WTC11 (cell line): ENCODE measurements around the gene RNASEL. TPM values are rescaled to one million over a fixed set of nuclear protein-coding genes. Genes with fewer than 3 reads are reported as not detected.

Source experiments
- ATAC-seq: fragments of 200-7000 bp; cut with Tn5 transposase; 2 replicates; pipeline ENCODE4 v1.10.0; 2021; ENCODE audit warnings: mild to moderate bottlenecking, moderate library complexity
- CTCF ChIA-PET: fragments of 300-600 bp; sonication (Branson Sonifier 250); formaldehyde crosslinking; loops from one replicate; lab custom pipeline; 2021; ENCODE audit warnings: antibody characterized with exemption; lab: Charles Lee
- POLR2A ChIA-PET: fragments of 350-600 bp; sonication (Branson Sonifier 250); formaldehyde crosslinking; loops from one replicate; lab custom pipeline; 2021; ENCODE audit warnings: antibody characterized with exemption; lab: Charles Lee
- DNase-seq: peaks from one replicate; pipeline ENCODE4 v3.0.0; 2021; ENCODE audit warnings: low spot score
- H3K27ac Mint-ChIP-seq: 2 replicates; pipeline ENCODE4 v1.8.0; 2021; ENCODE audit warnings: mixed read lengths
- H3K27me3 Mint-ChIP-seq: 2 replicates; pipeline ENCODE4 v1.8.0; 2021; ENCODE audit warnings: low read depth, mild to moderate bottlenecking, moderate library complexity, mixed read lengths
- H3K36me3 Mint-ChIP-seq: 2 replicates; pipeline ENCODE4 v1.8.0; 2021; ENCODE audit warnings: mixed read lengths
- H3K4me1 Mint-ChIP-seq: 2 replicates; pipeline ENCODE4 v1.8.0; 2022; ENCODE audit warnings: mixed read lengths
- H3K4me3 Mint-ChIP-seq: 2 replicates; pipeline ENCODE4 v1.8.0; 2021; ENCODE audit warnings: mild to moderate bottlenecking, moderate library complexity, mixed read lengths
- H3K9me3 Mint-ChIP-seq: 2 replicates; pipeline ENCODE4 v1.8.0; 2021; ENCODE audit warnings: mixed read lengths
- EMX1 ChIP-seq: fragments of 250-450 bp; sonication (Bioruptor Pico); IDR thresholded peaks from 2 replicates; pipeline ENCODE4 v1.8.0; 2021; ENCODE audit warnings: mild to moderate bottlenecking
- ESRRA ChIP-seq: sonication (generic); formaldehyde crosslinking; IDR thresholded peaks from 2 replicates; pipeline ENCODE4 v1.8.1; 2022; ENCODE audit warnings: mild to moderate bottlenecking, missing genetic modification reagents, borderline replicate concordance
- ETV6 ChIP-seq: sonication (generic); formaldehyde crosslinking; IDR thresholded peaks from 2 replicates; pipeline ENCODE4 v1.8.1; 2022; ENCODE audit warnings: mild to moderate bottlenecking, missing genetic modification reagents
- GRHL2 ChIP-seq: fragments of 250-450 bp; sonication (Bioruptor Pico); IDR thresholded peaks from 2 replicates; pipeline ENCODE4 v1.8.0; 2022; ENCODE audit warnings: mild to moderate bottlenecking, moderate library complexity; ENCODE audit not compliant: insufficient replicate concordance, severe bottlenecking
- GTF2I ChIP-seq: fragments of 250-450 bp; sonication (Bioruptor Pico); conservative IDR thresholded peaks from 2 replicates; pipeline ENCODE4 v1.4.0; 2021; ENCODE audit warnings: mild to moderate bottlenecking
- NR2C2 ChIP-seq: sonication (generic); formaldehyde crosslinking; IDR thresholded peaks from 2 replicates; pipeline ENCODE4 v1.8.0; 2022; ENCODE audit warnings: mild to moderate bottlenecking, missing genetic modification reagents
- SOX15 ChIP-seq: fragments of 250-450 bp; sonication (Bioruptor Pico); IDR thresholded peaks from 2 replicates; pipeline ENCODE4 v1.9.0; 2021; ENCODE audit warnings: mild to moderate bottlenecking
- SP1 ChIP-seq: sonication (generic); formaldehyde crosslinking; conservative IDR thresholded peaks from 2 replicates; pipeline ENCODE4 v1.8.1; 2022; ENCODE audit warnings: missing genetic modification reagents
- ZBTB21 ChIP-seq: sonication (generic); formaldehyde crosslinking; IDR thresholded peaks from 2 replicates; pipeline ENCODE4 v1.8.1; 2023; ENCODE audit warnings: mild to moderate bottlenecking, missing genetic modification reagents, borderline replicate concordance
- ZNF416 ChIP-seq: fragments of 250-450 bp; sonication (Bioruptor Pico); IDR thresholded peaks from 2 replicates; pipeline ENCODE4 v1.9.0; 2021; ENCODE audit warnings: mild to moderate bottlenecking, inconsistent platforms
- total RNA-seq: library from RNA; stranded (reverse); gene quantifications from 3 replicates; pipeline ENCODE4 v1.2.3, GENCODE V29; 2021
- TF ChIP-seq, protein P1 (sequence below): sonication (generic); formaldehyde crosslinking; IDR thresholded peaks from 2 replicates; pipeline ENCODE4 v1.8.1; 2022; ENCODE audit warnings: low read depth, missing genetic modification reagents, borderline replicate concordance
- TF ChIP-seq, protein P2 (sequence below): sonication (generic); formaldehyde crosslinking; IDR thresholded peaks from 2 replicates; pipeline ENCODE4 v1.8.0; 2022; ENCODE audit warnings: missing genetic modification reagents
- TF ChIP-seq, protein P3 (sequence below): sonication (generic); formaldehyde crosslinking; IDR thresholded peaks from 2 replicates; pipeline ENCODE4 v1.8.0; 2022; ENCODE audit warnings: mild to moderate bottlenecking, missing genetic modification reagents
- TF ChIP-seq, protein P4 (sequence below): fragments of 250-450 bp; sonication (Bioruptor Pico); IDR thresholded peaks from 2 replicates; pipeline ENCODE4 v2.1.2; 2022; ENCODE audit warnings: mild to moderate bottlenecking, moderate library complexity
- TF ChIP-seq, protein P5 (sequence below): sonication (generic); formaldehyde crosslinking; IDR thresholded peaks from 2 replicates; pipeline ENCODE4 v1.8.1; 2023; ENCODE audit warnings: mild to moderate bottlenecking, missing genetic modification reagents, moderate library complexity
- TF ChIP-seq, protein P6 (sequence below): sonication (generic); formaldehyde crosslinking; IDR thresholded peaks from 2 replicates; pipeline ENCODE4 v1.8.1; 2022; ENCODE audit warnings: missing genetic modification reagents, borderline replicate concordance
- TF ChIP-seq, protein P7 (sequence below): fragments of 250-450 bp; sonication (Bioruptor Pico); conservative IDR thresholded peaks from 2 replicates; pipeline ENCODE4 v1.9.0; 2021; ENCODE audit warnings: mild to moderate bottlenecking
- TF ChIP-seq, protein P8 (sequence below): fragments of 200-600 bp; IDR thresholded peaks from 2 replicates; pipeline ENCODE4 v1.8.0; 2022; ENCODE audit warnings: antibody characterized with exemption
- TF ChIP-seq, protein P9 (sequence below): sonication (generic); formaldehyde crosslinking; IDR thresholded peaks from 2 replicates; pipeline ENCODE4 v1.8.0; 2023; ENCODE audit warnings: missing genetic modification reagents, mild to moderate bottlenecking, borderline replicate concordance

RNASEL gene
- total RNA-seq, 1 experiment from 2014 or later = 0.77 TPM

DNA sequence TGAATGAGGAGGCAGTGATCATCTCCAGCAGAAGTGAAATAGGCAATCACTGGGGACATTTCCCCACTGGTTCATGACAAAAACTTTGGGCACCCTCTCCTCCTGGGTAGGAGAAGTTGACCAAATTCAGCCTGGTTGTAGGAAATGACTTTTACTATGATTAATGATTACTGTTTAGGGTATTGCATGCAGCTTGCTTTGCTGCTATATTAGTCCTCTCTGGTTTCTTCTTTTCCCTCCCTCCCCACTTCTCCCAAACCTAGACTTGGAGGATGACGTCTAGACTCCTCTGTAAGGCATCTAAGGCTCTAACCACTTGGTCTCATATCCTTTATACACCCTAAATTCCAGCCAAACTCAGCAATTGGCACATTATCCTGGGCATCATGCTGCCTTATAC, 18.5 kb upstream of the RNASEL start:
- DNase-seq (no peak), ATAC-seq (no peak)
- H3K4me1 Mint-ChIP-seq = peaks cover 34% of the 10 kb centered on the region
- CTCF ChIA-PET = interaction anchor here (16.0 kb wide), 1 partner anchor 178 kb away, joined by 669 read pairs; the partner anchor contains the start of gene NPL
- no peak overlapping the region for H3K4me3 Mint-ChIP-seq
- no peaks in the 10 kb centered on the region for H3K9me3 Mint-ChIP-seq
- POLR2A ChIA-PET = no interaction called here
- H3K27me3 Mint-ChIP-seq = peaks cover 64% of the 10 kb centered on the region
- no peak overlapping the region for H3K27ac Mint-ChIP-seq
- H3K36me3 Mint-ChIP-seq = no peaks in the 10 kb centered on the region; the same call in 1 of the 2 replicates
- TF ChIP-seq NR2C2 (CRISPR knock-in tag) = no peak
- TF ChIP-seq, protein P1, sequence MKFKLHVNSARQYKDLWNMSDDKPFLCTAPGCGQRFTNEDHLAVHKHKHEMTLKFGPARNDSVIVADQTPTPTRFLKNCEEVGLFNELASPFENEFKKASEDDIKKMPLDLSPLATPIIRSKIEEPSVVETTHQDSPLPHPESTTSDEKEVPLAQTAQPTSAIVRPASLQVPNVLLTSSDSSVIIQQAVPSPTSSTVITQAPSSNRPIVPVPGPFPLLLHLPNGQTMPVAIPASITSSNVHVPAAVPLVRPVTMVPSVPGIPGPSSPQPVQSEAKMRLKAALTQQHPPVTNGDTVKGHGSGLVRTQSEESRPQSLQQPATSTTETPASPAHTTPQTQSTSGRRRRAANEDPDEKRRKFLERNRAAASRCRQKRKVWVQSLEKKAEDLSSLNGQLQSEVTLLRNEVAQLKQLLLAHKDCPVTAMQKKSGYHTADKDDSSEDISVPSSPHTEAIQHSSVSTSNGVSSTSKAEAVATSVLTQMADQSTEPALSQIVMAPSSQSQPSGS (CRISPR knock-in tag) = no peak
- TF ChIP-seq, protein P2, sequence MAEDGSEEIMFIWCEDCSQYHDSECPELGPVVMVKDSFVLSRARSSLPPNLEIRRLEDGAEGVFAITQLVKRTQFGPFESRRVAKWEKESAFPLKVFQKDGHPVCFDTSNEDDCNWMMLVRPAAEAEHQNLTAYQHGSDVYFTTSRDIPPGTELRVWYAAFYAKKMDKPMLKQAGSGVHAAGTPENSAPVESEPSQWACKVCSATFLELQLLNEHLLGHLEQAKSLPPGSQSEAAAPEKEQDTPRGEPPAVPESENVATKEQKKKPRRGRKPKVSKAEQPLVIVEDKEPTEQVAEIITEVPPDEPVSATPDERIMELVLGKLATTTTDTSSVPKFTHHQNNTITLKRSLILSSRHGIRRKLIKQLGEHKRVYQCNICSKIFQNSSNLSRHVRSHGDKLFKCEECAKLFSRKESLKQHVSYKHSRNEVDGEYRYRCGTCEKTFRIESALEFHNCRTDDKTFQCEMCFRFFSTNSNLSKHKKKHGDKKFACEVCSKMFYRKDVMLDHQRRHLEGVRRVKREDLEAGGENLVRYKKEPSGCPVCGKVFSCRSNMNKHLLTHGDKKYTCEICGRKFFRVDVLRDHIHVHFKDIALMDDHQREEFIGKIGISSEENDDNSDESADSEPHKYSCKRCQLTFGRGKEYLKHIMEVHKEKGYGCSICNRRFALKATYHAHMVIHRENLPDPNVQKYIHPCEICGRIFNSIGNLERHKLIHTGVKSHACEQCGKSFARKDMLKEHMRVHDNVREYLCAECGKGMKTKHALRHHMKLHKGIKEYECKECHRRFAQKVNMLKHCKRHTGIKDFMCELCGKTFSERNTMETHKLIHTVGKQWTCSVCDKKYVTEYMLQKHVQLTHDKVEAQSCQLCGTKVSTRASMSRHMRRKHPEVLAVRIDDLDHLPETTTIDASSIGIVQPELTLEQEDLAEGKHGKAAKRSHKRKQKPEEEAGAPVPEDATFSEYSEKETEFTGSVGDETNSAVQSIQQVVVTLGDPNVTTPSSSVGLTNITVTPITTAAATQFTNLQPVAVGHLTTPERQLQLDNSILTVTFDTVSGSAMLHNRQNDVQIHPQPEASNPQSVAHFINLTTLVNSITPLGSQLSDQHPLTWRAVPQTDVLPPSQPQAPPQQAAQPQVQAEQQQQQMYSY (CRISPR knock-in tag) = no peak
- TF ChIP-seq GRHL2 (CRISPR knock-in tag) = no peak
- TF ChIP-seq, protein P3, sequence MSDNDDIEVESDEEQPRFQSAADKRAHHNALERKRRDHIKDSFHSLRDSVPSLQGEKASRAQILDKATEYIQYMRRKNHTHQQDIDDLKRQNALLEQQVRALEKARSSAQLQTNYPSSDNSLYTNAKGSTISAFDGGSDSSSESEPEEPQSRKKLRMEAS (CRISPR knock-in tag) = no peak
- no peak for TF ChIP-seq ZBTB21
- TF ChIP-seq, protein P4, sequence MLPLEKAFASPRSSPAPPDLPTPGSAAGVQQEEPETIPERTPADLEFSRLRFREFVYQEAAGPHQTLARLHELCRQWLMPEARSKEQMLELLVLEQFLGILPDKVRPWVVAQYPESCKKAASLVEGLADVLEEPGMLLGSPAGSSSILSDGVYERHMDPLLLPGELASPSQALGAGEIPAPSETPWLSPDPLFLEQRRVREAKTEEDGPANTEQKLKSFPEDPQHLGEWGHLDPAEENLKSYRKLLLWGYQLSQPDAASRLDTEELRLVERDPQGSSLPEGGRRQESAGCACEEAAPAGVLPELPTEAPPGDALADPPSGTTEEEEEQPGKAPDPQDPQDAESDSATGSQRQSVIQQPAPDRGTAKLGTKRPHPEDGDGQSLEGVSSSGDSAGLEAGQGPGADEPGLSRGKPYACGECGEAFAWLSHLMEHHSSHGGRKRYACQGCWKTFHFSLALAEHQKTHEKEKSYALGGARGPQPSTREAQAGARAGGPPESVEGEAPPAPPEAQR (CRISPR knock-in tag) = no peak
- TF ChIP-seq EMX1 (CRISPR knock-in tag) = no peak
- no peak for TF ChIP-seq GTF2I (CRISPR knock-in tag)
- TF ChIP-seq ESRRA = no peak
- no peak for TF ChIP-seq SP1
- TF ChIP-seq, protein P5, sequence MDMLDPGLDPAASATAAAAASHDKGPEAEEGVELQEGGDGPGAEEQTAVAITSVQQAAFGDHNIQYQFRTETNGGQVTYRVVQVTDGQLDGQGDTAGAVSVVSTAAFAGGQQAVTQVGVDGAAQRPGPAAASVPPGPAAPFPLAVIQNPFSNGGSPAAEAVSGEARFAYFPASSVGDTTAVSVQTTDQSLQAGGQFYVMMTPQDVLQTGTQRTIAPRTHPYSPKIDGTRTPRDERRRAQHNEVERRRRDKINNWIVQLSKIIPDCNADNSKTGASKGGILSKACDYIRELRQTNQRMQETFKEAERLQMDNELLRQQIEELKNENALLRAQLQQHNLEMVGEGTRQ (CRISPR knock-in tag) = no peak
- TF ChIP-seq, protein P6, sequence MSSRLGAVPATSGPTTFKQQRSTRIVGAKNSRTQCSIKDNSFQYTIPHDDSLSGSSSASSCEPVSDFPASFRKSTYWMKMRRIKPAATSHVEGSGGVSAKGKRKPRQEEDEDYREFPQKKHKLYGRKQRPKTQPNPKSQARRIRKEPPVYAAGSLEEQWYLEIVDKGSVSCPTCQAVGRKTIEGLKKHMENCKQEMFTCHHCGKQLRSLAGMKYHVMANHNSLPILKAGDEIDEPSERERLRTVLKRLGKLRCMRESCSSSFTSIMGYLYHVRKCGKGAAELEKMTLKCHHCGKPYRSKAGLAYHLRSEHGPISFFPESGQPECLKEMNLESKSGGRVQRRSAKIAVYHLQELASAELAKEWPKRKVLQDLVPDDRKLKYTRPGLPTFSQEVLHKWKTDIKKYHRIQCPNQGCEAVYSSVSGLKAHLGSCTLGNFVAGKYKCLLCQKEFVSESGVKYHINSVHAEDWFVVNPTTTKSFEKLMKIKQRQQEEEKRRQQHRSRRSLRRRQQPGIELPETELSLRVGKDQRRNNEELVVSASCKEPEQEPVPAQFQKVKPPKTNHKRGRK (CRISPR knock-in tag) = no peak
- TF ChIP-seq, protein P7, sequence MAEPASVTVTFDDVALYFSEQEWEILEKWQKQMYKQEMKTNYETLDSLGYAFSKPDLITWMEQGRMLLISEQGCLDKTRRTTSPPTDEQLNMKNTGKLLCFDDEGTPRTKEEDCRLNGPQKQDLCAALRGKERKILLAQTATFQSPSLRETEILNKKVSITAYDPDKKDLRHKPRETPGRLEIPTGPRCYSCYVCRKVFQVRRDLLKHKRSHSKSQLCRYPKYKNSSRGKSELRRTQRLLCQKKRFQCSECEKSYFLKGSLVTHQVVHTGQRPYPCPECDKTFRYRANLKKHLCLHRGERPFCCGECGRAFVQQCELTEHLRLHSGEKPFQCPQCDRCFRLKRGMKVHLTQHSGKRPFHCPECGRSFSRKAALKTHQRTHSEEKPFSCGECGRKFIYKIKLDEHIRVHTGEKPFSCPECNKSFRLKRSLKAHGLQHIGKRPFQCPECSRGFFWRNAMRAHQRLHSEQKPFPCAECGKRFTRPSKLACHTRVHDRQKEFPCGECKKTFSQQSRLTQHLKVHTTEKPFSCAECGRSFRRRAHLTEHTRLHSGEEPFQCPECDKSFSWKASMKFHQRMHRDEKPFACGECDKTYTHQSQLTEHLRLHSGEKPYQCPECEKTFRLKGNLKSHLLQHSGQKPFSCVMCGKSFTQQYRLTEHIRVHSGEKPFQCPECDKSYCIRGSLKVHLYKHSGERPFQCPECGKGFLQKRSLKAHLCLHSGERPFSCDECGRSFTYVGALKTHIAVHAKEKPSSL (CRISPR knock-in tag) = no peak
- TF ChIP-seq, protein P8, sequence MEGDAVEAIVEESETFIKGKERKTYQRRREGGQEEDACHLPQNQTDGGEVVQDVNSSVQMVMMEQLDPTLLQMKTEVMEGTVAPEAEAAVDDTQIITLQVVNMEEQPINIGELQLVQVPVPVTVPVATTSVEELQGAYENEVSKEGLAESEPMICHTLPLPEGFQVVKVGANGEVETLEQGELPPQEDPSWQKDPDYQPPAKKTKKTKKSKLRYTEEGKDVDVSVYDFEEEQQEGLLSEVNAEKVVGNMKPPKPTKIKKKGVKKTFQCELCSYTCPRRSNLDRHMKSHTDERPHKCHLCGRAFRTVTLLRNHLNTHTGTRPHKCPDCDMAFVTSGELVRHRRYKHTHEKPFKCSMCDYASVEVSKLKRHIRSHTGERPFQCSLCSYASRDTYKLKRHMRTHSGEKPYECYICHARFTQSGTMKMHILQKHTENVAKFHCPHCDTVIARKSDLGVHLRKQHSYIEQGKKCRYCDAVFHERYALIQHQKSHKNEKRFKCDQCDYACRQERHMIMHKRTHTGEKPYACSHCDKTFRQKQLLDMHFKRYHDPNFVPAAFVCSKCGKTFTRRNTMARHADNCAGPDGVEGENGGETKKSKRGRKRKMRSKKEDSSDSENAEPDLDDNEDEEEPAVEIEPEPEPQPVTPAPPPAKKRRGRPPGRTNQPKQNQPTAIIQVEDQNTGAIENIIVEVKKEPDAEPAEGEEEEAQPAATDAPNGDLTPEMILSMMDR = no peak
- no peak for TF ChIP-seq ZNF416 (CRISPR knock-in tag)
- TF ChIP-seq, protein P9, sequence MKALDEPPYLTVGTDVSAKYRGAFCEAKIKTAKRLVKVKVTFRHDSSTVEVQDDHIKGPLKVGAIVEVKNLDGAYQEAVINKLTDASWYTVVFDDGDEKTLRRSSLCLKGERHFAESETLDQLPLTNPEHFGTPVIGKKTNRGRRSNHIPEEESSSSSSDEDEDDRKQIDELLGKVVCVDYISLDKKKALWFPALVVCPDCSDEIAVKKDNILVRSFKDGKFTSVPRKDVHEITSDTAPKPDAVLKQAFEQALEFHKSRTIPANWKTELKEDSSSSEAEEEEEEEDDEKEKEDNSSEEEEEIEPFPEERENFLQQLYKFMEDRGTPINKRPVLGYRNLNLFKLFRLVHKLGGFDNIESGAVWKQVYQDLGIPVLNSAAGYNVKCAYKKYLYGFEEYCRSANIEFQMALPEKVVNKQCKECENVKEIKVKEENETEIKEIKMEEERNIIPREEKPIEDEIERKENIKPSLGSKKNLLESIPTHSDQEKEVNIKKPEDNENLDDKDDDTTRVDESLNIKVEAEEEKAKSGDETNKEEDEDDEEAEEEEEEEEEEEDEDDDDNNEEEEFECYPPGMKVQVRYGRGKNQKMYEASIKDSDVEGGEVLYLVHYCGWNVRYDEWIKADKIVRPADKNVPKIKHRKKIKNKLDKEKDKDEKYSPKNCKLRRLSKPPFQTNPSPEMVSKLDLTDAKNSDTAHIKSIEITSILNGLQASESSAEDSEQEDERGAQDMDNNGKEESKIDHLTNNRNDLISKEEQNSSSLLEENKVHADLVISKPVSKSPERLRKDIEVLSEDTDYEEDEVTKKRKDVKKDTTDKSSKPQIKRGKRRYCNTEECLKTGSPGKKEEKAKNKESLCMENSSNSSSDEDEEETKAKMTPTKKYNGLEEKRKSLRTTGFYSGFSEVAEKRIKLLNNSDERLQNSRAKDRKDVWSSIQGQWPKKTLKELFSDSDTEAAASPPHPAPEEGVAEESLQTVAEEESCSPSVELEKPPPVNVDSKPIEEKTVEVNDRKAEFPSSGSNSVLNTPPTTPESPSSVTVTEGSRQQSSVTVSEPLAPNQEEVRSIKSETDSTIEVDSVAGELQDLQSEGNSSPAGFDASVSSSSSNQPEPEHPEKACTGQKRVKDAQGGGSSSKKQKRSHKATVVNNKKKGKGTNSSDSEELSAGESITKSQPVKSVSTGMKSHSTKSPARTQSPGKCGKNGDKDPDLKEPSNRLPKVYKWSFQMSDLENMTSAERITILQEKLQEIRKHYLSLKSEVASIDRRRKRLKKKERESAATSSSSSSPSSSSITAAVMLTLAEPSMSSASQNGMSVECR = no peak
- no peak for TF ChIP-seq ETV6
- TF ChIP-seq SOX15 (CRISPR knock-in tag) = no peak
